HG03439 (cell line): ENCODE measurements around the gene TRIM74.
"Not testable (repeated sequence)": the region's sequence is repeated elsewhere in the genome, so short reads cannot be mapped to it uniquely, and the experiment has no call there.

Experiments
- ATAC-seq: cut with Tn5 transposase; IDR thresholded peaks from one replicate; pipeline ENCODE4 v1.9.1; 2021; ENCODE audit warnings: mild to moderate bottlenecking, moderate library complexity; ENCODE audit not compliant: unreplicated experiment

TRIM74 gene

DNA sequence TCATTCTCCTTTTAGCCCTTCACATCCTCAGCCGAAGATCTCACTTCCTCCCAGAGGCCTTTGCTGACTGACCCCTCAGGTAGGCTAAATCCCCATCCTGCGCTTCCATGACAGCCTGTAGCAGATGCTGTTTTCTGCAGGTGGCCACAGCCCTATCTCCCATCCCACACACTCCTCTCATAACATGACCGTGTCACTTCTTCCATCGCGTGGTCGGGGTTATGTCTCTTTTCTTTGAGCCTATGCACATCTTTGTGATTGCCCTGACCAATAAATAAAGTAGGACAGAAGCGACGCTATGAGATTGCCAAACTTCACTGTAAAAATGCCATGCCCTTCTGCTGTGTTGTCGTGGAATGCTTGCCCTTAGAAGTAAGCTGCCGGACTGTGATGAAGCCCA, 55.5 kb downstream of the TRIM74 start:
- not testable (repeated sequence) for ATAC-seq

DNA sequence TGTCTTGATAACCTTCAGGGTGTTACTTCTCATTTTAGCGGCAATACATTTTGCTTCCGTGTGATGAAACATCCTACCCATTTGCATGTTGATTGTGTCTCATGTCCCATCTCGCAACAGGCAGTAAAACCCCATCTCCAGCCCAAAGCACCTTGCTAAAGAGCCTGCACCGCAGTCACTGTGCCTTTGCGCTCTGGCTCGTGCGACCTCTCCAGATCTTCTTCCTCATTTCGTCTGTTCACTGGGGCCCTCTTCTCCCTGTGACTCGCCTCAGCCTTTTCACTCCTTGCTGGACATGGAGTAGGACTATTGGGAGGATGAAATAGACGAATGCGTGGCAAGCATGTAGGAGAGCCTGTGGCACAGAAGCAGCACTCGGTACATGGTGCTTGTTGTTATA, 57.9 kb downstream of the TRIM74 start:
- not testable (repeated sequence) for ATAC-seq
